Psoas muscle (tissue), 8 donors: ENCODE measurements around the gene KRTAP8-1. TPM values are rescaled to one million over a fixed set of nuclear protein-coding genes. Genes with fewer than 3 reads are reported as not detected.
A peak's percentile ranks its signal among the peaks of the same experiment; 100 is the strongest.

Experiments
- ATAC-seq, 4 donors: fragments of 200-7000 bp; cut with Tn5 transposase; one replicate each; pipeline ENCODE4 v1.9.1; 2020; ENCODE audit warnings: moderate library complexity in 3 of 4, mild to moderate bottlenecking in 2 of 4
- DNase-seq, 2 donors: peaks; one replicate each; pipeline ENCODE4 v3.0.0-alpha.2; 2020
- H3K27ac ChIP-seq: fragments of 200-600 bp; one replicate; pipeline ENCODE4 v1.8.0; 2022
- H3K27me3 ChIP-seq, 3 donors: fragments of 200-600 bp in 1 of 3; one replicate each; pipeline versions ENCODE4 v1.6.1 to v1.8.0; 2013 to 2022; ENCODE audit warnings: low read length in 2 of 3, mild to moderate bottlenecking in 2 of 3, moderate library complexity in 1 of 3; ENCODE audit not compliant: insufficient read depth in 3 of 3
- H3K36me3 ChIP-seq, 2 donors: fragments of 200-600 bp in 1 of 2; one replicate each; pipeline versions ENCODE4 v1.6.1 to v1.8.0; 2013 to 2022; ENCODE audit warnings: low read depth in 1 of 2, mild to moderate bottlenecking in 1 of 2, moderate library complexity in 1 of 2; ENCODE audit not compliant: insufficient read depth in 1 of 2
- H3K4me1 ChIP-seq: fragments of 200-600 bp; one replicate; pipeline ENCODE4 v1.8.0; 2022
- H3K4me3 ChIP-seq: fragments of 200-600 bp; one replicate; pipeline ENCODE4 v1.8.0; 2022; ENCODE audit warnings: mild to moderate bottlenecking
- H3K9me3 ChIP-seq: fragments of 200-600 bp; one replicate; pipeline ENCODE4 v1.8.0; 2022
- CTCF ChIP-seq: fragments of 200-600 bp; IDR thresholded peaks from one replicate; pipeline ENCODE4 v1.8.0; 2022; ENCODE audit warnings: antibody characterized with exemption
- WGBS, 3 donors: extraction: QIAGEN DNeasy Blood & Tissue Kit; methylation state at CpG; one replicate each; pipeline versions ENCODE4 v1.1.6 to v1.1.7; 2013; 5-methylcytosine and 5-hydroxymethylcytosine counted together
- intact Hi-C, 2 donors: fragments of 100-400 bp; cut with DNase I; formaldehyde crosslinking; loops; one replicate each; pipeline versions ENCODE4 v1.11.0 to v1.14.2; 2022
- polyA plus RNA-seq, 3 donors: library from polyadenylated mRNA; stranded (reverse); fragments of 200-250 nt; gene quantifications; one replicate each; pipeline ENCODE4 v1.2.3, GENCODE V29; 2013
- total RNA-seq, 4 donors: library from RNA; stranded (reverse); fragmentation: NEBNext Ultra II Directional in 2 of 4; extraction: Animal tissue kit (Norgen Biotek cat#: 25700) in 2 of 4; gene quantifications; one replicate each; pipeline versions ENCODE4 v1.2.1 to v1.2.4, GENCODE V29; 2021 to 2023
- donor health status: healthy with polysubstance abuse.
- donor health status: DM: no; HTN: no; CAD: no; lungs with moderate emphysema.
- donor health status: Bipolar disorder and iron deficiency.
- donor health status: healthy.
- donor health status: DM: yes; HTN: yes; CAD: no.
- donor health status: DM: no; HTN: no; CAD: no.
- donor health status: DM: no; HTN: no; CAD: no.
- donor health status: DM: yes; HTN: yes; CAD: no.

The KRTAP8-1 gene
- total and polyA plus RNA-seq, 7 donors, result not detected

- H3K4me1 ChIP-seq, result no peaks in the 10 kb centered on the region
- intact Hi-C loops, result no loop called here
- no peak for TF ChIP-seq CTCF
- no peaks in the 10 kb centered on the region for H3K9me3 ChIP-seq
- H3K27me3 ChIP-seq, result no peaks in the 10 kb centered on the region
- no peaks in the 10 kb centered on the region for H3K36me3 ChIP-seq
- H3K27ac ChIP-seq, result no peak overlapping the region
- ATAC-seq, result no peak
- H3K4me3 ChIP-seq, result no peak overlapping the region
- WGBS, 3 donors, result 86 to 88% (median 88%) methylated on average over 6 of the region's 6 CpGs
- DNase-seq, result no peak
Observed at GRCh38 chr21:30838536-30838935, 25.5 kb upstream of the KRTAP8-1 start.

- Histone ChIP-seq H3K27ac (no peak overlapping the region), H3K9me3 (peaks cover 10% of the 10 kb centered on the region), H3K4me1 (no peaks in the 10 kb centered on the region), H3K27me3 (no peaks in the 10 kb centered on the region), H3K4me3 (no peak overlapping the region), H3K36me3 (no peaks in the 10 kb centered on the region)
- 40 to 42% (median 41%) methylated on average over 6 of the region's 6 CpGs for WGBS, 3 donors
- no peak for DNase-seq
- ATAC-seq, result no peak
- intact Hi-C loops, result no loop called here
- TF ChIP-seq CTCF, result peak; percentile 25
Observed at GRCh38 chr21:30831194-30831765, 18.2 kb upstream of the KRTAP8-1 start.

- no peak for TF ChIP-seq CTCF
- Histone ChIP-seq H3K36me3 (no peaks in the 10 kb centered on the region), H3K9me3 (peaks cover 10% of the 10 kb centered on the region), H3K4me1 (no peaks in the 10 kb centered on the region), H3K4me3 (no peak within 1 kb of the TSS), H3K27me3 (no peaks in the 10 kb centered on the region), H3K27ac (no peak within 1 kb of the TSS)
- DNase-seq (no peak), ATAC-seq (no peak)
- 80 to 82% (median 82%) methylated on average over 4 of the region's 4 CpGs for WGBS, 3 donors
- intact Hi-C loops, result no loop called here
Observed at GRCh38 chr21:30829659-30830058, 16.6 kb upstream of the KRTAP8-1 start, which contains the start of gene KRTAP7-1. KRTAP7-1 (minus strand) TSS chr21:30829759; CDS start chr21:30829698, 61 bp downstream.

GRCh38 chr21:30818837-30819610 lies 6.0 kb upstream of the KRTAP8-1 start:
- intact Hi-C loops, result no loop called here
- Histone ChIP-seq H3K4me3 (no peak overlapping the region), H3K36me3 (no peaks in the 10 kb centered on the region), H3K27me3 (no peaks in the 10 kb centered on the region), H3K4me1 (no peaks in the 10 kb centered on the region), H3K27ac (no peak overlapping the region), H3K9me3 (no peaks in the 10 kb centered on the region)
- ATAC-seq (no peak), DNase-seq (no peak)
- 29 to 37% (median 37%) methylated on average over 7 of the region's 7 CpGs for WGBS, 3 donors
- no peak for TF ChIP-seq CTCF
